Lower leg skin (tissue), 3 donors: ENCODE data around the gene SP3.

Experiments
- POLR2A ChIP-seq, 2 donors: fragments of 450-650 bp; IDR thresholded peaks; one replicate each; pipeline ENCODE4 v1.6.1; 2016 to 2017; ENCODE audit warnings: antibody characterized with exemption in 2 of 2, mild to moderate bottlenecking in 1 of 2, moderate library complexity in 1 of 2
- TF ChIP-seq, protein P1 (sequence below), 3 donors: fragments of 450-650 bp; IDR thresholded peaks; one replicate each; pipeline ENCODE4 v1.5.1; 2016; ENCODE audit warnings: antibody characterized with exemption in 3 of 3, mild to moderate bottlenecking in 3 of 3, moderate library complexity in 2 of 3

DNA sequence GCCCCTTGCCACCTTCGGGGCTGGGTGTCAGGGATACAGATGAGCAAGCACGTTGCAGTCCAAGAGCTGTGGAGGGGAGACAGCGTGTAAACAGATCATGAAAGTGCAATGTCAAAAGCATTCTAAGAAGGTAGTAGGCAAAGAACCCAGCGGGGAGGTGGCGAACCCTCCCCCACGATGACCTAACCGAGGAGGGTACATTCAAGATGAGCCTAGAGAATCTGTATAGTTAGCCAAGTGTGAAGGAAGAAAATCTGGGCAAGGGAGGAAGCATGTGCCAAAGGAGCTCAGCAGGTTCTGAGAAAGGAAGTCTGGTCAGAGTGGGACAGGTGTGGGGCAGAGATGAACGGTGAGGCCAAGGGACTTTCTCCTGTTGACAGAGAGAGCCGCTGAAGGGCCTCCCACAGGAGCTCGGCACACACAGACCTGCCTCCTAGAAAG lies 106.9 kb downstream of the SP3 start:
- TF ChIP-seq, protein P1, sequence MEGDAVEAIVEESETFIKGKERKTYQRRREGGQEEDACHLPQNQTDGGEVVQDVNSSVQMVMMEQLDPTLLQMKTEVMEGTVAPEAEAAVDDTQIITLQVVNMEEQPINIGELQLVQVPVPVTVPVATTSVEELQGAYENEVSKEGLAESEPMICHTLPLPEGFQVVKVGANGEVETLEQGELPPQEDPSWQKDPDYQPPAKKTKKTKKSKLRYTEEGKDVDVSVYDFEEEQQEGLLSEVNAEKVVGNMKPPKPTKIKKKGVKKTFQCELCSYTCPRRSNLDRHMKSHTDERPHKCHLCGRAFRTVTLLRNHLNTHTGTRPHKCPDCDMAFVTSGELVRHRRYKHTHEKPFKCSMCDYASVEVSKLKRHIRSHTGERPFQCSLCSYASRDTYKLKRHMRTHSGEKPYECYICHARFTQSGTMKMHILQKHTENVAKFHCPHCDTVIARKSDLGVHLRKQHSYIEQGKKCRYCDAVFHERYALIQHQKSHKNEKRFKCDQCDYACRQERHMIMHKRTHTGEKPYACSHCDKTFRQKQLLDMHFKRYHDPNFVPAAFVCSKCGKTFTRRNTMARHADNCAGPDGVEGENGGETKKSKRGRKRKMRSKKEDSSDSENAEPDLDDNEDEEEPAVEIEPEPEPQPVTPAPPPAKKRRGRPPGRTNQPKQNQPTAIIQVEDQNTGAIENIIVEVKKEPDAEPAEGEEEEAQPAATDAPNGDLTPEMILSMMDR (IDR thresholded peaks at IDR 0.05): no peak
- no peak for TF ChIP-seq POLR2A (IDR thresholded peaks at IDR 0.05)
